Kidney capillary endothelial cell (primary cell): ENCODE measurements around the gene PRAC2.

Experiments used
- DNase-seq: peaks from one replicate; pipeline ENCODE4 v3.0.0-alpha.2; 2018; ENCODE audit warnings: low spot score

PRAC2 gene

DNA sequence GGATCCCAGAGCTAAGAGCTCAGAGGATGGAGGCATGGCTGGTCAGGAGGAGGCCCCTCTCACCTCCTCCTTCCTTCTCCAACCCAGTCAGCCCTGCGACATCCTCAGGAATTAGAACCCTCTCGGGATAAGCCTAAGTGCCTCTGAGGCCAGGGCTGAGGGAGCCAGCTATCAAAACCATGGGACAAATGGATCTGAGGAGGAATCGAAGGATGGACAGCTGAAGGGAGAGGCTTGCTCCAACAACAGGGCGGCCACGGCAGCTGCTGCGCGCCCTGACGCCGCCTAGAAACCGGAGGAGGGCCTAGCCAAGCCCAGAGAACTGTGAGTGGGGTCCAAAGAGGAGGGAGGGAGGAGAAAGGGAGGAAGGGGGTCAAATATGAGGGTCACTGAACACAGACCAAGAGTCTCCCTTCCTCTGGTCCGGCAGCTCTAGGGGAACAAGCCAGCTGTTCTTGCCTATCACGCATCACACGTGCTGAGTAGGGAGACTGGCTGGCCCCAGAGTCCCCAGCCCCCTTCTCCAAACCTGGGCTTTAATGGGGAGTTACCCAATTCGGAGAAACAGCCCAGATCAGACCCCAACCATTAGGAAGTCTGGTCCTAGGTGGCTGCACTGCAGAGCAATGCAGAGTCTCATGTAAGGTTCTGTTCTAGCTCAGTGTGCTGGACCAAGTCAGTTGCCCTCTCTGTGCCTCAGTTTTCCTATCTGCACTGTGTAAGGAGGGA is 11.5 kb downstream of the PRAC2 start:
- DNase-seq, result no peak

DNA sequence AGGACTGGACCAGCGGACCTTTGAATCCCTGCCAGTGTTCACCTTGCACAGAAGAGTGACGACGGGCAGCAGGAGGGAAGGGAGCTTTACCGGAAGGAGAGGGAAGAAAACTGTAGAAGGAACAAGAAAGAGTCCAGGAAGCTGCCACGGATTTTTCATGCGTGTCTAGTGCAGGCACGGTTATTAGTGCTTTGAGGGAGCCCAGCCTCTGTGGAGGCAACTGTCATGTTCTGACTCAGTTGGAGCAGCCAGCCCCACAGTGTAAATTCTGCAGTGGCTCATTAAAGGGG is 12.0 kb downstream of the PRAC2 start:
- no peak for DNase-seq

DNA sequence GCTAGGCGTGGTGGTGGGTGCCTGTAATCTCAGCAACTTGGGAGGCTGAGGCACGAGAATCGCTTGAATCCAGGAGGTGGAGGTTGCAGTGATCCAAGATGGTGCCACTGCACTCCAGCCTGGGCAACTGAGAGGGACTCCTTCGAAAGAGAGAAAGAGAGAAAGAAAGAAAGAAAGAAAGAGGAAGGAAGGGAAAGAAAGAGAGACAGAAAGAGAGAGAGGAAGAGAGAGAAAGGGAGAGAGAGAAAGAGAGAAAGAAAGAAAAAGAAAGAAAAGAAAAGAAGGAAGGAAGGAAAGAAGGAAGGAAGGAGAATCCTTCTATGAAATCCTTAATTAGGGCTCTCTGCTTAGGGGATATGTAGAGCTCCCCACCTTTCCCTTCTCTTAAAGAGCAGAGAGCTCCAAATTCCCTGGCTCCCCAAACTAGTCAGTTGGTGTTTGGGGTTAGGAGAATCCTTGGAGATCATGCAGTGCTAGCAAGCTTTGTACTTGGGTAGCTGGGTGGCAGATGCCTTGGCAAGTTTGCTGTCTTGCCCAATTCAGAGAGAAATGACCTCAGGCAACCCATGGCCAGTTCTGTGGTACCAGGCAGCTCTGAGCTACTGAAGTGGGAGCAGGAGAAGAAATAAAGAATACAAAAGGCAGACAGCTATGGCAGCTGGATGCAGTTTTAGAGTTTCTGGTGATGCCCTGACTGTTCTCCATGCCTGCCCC is 14.5 kb downstream of the PRAC2 start:
- DNase-seq, result no peak

DNA sequence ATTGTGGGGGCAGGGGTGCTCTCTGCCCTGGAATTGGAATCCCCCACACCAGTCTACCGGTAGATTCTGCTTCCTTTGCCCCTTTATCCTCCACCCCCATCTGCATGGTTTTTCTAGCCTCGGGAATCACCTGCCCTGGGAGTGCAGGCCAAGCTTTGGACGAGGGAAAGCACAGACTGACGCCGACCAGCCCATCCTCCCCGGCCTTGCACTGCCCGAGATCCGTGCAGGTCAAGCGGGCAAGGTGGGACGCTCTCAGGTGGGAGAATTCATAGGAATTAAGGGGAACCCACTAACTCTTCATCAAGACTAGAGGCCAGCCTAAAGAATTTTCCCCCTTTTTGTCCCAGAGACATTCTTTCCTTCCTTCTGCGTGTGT is 15.4 kb downstream of the PRAC2 start:
- DNase-seq, result no peak

DNA sequence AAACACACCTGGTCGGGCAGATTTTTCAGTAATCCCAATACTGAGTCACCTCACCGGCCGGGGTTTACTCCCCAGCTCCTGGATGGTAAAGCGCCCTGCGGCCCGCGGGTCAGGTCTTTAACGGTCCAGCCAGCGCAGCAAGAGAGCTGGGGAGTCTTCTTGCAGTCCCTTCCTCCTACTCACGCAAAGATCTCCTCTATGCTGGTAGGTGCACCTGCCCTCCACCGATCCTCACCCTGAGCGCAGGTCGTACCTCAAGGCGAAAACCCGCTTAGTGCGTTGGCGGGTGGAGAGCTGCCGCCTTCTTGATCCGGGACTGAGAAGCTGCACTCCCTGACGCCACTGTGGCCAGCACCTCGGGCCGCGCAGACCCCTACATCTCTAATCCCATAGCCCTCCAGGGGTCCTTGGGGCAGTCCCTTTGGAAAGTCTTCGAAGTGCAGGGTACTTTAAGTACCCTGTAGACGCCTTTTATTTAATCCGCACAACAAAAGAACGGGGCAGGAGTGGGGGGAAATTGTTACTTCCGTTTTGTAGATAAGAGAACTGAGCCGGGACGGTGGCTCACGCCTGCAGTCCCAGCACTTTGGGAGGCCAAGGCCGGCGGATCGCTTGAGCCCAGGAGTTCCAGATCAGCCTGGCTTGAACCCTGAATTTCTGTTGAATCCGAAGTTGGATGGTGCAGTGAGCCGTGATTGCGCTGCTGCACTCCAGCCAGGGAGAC is 16.0 kb downstream of the PRAC2 start:
- DNase-seq, result no peak

DNA sequence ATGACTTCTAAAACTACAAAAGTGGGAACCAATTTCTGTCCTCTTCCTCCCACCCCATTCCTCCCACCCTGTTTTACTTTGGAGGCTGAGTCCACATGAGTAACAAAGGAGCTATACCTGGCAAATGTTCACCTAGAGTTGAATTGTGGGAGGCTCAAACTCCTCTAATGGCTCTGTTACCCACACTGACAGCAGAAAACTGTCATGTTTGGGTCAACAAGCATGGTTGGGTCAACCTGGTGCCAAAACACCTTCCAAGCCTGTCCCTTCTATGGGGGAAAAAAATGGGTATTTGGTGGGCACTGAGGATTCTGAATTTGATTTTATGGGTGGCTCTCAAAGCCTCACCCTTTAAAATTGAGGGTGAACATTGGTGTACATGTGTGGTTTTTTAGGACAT is 17.6 kb downstream of the PRAC2 start:
- no peak for DNase-seq

DNA sequence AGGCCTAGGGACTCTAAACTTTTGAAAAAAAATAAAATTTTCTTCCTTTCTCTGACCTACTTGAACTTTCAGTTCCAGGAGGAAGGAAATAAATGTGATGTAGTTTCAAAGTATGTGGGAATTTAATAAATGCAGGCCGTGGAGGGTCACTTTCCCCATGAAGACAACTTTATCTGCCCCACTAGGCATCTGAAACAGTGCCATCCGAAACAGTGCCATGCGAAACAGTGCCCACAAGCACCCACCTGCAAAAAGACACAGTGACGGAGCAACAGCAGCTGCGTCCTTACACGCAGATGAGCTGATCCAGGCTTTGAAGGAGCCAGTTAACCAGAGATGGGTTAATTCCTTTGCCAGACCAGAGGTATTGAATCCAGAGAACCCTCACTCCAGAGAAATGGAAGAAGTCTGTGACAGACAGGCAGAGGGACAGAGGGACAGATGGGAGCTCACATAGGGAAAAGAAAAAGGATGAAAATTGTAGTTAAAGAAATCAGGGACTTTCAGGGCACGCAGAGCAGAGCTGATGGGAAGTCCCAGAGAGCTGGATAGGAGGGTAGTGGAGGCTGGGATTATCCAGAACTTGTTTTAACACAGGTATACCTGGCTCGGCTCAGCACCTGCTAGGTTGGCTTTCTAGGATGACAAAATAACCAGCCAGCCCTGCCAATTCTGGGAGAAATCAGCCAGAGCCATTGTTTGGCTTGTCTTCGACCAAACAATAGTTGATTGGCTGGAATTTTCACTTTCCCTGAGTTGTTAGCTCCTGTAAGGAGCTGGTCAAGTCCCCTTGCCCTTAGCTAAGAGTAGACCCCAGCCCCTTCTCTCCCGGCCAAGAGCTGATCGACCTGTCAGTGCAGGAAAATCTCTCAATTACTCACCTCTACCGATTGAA is 22.6 kb downstream of the PRAC2 start:
- no peak for DNase-seq

DNA sequence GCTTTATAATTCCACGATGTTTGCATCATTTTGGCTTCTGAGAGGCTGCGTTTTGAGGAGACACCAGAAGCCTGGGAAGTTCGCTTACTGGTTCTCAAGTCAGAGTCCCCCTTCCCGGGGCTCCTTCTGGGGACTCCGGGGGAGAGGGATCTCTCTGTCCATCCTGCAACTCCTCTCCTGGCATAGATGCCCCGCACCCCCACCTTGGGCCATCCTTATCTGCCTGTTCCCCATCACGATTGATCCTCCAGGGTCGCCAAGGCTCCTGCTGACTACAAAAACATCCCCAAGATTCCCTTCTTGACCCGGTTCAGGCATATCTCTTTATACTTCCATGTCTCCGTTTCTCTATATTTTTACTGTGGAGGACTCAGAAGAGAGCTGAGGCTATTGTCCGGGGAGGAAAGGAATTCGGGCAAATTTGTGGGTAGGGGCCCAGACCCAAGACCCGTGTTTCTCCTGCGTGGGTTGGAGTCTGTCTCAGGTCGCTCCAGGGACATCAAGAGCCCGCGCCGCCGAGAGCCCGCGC is 24.0 kb downstream of the PRAC2 start:
- no peak for DNase-seq

DNA sequence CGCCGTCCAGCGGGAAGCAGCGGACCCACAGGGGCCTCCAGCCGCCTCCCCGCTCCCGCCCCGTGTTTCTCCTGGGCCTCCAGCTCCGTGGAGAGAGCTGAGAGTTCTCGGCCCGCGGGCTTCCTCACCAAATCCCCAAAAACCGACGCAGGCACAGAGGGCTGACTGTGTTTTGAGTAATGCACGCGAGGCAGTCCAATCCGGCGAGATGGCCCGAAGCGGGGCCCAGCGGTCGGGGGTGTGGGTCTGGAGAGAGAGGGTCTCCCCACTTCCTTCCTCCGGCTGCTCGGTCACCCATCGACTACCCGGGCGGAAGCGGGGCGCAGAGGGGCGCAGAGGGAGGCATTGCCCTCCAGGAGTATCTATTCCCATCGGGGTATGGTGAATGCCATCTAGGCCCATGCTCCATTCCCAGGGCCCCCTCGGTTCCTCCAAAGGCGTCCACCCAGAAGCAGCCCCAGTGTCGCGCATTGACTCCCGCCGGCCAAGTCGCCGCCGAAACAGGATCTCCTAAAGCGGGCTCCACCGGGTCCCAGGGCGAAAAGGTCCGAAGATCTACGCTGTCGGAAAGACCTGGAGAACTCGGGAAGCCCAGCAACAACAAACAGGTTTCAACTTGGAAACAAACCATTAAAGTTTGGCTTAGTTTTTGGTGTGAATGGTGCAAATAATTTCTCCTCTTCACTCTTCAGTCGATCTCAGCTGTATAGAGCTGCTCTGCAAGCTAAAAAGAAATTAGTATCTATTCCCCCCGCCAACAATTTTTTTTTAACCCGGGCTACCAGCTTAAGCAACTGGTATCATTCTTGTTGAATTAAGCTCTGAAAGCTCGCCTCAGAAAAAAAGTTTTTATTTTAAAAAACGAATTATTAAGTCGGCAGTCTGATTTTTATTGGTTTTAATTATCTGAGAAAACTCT is 24.7 kb downstream of the PRAC2 start:
- no peak for DNase-seq

DNA sequence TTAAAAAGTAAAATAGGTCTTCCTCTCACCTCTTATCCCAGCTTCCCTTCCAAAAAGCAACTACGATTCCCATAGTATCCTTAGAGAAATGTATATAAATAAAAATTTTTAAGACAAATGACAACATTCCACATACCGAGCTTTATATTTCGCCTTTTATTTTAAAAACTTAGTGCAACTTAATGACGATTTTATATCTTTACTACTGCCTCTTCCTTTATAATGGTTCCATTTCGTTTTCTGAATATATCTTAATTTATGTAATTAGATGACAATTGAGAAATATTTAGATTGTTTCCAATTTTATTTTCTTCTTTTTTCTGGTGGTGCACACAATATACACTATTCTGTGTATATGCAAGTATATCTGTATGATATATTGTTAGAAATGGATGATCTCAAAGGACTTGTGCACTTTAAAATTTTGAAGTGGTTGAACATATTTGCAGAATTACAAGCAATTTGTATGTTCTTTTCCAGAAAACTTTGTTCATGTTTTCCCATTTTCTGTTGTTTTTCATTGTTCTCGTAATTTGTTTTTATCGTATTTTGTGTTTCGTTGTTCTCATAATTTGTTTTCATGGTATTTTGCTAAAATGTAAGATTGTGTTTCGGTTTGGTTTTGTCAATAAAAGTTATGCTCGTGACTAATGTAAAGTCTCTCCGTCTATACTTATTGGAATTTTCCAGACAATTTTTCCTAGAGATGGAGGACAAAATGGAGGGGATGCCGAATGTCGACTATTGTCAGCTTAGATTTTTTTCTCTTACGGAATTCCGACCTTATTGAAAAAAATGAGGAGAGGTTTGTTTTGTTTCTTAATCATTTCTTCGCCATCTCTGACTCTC is 26.0 kb downstream of the PRAC2 start:
- no peak for DNase-seq

DNA sequence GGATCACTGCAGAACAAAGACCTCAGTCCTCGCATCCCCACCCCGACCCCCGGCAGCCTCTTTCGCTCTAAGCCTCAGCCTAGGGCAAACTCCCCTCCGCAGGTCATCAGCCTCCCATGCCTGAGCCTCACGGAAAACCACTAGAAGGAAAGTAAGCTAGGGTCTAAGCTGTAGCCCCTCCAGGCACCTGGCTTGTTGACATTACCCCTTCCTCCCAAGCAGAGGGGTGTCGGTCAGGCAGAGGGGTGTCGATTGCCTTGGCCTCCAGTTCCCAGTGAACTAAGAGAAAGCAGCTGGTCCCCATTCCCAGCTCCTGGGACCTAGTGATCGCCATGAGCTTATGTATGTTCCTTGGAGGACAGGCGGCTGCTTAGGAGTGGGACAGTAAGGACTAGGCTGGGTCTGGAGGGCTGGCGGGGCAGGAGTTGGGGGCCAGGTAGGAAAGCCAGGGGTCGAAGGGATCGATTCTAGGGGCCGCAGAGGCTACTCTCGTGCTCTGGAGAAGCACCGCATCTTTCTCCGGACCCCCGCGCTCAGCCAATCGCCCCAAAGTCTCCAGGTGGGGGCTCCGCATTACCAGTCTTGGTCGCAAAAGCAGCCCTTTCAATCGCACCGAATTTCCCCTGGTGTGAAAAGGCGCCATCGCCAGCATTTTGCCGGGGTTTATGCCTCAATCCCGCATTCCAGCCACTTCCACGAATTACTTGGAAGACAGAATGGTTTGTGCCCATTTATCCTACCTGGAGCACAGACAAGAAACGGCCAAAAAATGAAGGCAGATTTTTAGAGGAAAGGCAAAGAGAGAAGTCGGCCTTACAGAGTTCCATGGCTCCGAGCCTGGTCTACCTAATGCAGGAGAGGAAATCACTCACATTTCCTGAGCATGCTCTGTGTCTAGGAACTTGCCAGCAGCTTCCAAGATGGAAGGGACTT is 26.9 kb downstream of the PRAC2 start:
- DNase-seq, result no peak

DNA sequence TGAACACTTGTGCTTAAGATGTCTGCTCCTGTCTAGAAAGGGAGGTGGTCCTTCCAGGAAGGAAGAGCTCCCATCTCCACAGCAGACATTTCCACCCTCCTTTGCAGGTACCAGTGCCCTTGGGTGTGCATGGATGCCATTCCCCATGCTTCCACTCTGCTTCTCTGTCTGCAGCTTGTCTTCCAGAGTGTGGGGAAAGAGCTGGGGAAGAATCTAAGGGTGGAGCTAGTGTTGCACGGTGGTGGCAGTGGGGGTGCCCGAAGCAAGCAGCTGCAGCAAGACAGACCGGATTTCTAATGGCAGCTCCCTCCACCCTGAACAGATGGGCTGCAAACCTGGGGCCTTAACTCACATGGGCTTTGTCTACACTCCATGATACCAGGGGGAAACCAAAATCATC is 28.2 kb downstream of the PRAC2 start:
- DNase-seq, result no peak

DNA sequence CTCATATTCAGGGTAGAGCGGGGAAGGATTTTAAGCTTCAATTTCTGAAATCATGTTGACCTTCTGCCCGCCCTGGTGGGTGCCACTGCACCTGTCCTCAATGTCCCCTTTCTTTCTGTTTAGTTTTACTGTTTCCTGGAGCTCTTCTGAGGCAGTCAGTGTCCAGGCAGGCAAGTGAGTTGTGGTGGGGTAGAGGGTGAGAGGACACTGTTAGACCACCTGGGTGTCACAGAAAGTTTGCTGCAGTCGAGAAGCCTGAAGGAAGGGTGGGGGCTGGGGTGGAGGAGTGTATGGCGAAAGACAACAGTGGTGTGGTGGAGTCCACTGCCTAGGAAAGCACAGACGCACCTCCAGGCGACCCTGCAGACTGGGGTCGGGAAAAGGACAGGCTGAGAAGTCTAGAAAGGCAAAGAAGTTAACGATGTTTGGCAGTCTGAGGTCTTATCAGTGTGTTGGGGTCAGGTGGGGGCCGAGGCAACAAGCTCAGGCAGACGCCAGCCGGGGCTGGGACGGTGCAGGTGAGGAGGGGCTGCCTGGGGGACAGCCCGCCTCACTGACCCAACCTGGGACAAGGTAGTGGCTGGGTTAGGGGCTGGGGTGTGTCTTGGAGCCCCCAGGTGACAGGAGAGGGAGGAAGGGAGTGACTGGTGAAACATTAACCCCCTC is 28.9 kb downstream of the PRAC2 start:
- no peak for DNase-seq

DNA sequence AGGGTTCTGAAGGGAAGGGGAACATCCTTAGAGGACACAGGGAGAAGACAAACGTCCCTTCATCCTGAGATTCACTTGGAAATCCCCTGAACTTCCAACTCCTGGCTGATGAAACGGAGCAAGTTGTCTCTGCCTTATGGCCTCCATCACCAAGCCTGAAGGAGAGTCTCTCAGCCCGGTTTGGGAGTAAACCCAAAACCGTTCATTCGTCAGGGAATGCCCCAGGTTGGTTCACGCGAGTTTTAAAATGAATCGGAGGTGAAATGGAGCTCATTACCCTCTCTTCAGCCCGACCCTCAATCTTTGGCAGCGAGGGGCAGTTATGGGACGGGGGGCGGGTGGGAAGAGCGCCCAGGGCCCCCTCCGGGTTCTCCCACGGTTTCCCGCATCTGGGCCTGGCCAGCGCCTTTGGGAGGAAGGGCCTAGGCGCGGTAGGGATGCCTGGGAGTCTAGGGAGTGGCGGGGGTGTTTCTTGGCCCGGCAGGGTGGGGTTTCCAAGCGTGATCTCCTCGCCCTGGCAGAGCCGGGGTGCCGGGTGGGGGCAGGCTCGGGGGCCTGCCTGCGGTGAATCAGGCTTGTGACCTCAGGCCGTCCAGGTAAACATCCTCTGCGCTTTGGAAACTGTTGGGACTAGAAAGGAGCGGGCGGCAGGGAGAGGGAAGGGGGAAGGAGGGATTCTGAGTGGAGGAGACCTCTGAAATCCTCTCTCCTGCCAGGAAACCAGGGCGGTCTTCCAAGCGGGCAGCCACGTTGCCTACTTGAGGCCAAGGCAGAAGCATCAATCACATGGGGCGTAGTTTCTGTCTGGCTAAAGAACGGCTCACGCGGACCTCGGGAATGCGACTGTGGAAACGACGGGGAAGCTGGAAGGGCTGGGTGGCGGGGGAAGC is 29.7 kb downstream of the PRAC2 start:
- no peak for DNase-seq

DNA sequence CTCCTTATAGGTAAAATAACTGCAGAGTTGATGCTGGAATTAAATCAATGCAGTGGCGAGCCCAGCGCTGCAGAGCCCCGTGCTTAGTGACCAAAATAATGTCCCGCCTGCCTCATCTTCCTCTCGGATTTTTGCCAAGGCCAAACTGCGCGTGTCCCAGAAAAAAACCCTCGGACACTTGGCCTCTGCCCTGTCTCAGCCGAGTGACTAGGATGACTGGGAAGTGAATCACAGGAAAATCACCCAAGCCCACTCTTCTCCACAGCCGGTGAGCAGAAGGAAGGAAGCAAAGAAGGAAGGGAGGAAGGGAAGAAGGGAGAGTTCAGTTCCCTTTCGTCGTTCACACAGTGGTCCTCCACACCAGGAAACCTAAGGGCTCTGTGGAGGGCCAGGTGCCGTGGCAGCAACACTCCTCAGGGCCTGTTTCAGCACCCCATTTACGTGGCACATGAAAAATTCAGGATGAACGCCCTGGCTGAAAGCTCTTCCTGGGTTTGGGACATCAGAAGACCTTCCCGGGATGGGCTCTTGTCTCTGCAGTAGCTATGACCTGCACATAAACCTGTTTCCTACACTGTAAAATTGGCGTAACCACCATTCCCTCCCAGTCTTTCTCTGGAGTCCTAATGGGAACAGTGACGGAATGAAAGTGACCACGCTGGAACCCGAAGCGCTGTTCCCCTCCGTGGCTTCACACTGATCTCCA is 31.0 kb downstream of the PRAC2 start:
- peak; percentile 63 for DNase-seq

DNA sequence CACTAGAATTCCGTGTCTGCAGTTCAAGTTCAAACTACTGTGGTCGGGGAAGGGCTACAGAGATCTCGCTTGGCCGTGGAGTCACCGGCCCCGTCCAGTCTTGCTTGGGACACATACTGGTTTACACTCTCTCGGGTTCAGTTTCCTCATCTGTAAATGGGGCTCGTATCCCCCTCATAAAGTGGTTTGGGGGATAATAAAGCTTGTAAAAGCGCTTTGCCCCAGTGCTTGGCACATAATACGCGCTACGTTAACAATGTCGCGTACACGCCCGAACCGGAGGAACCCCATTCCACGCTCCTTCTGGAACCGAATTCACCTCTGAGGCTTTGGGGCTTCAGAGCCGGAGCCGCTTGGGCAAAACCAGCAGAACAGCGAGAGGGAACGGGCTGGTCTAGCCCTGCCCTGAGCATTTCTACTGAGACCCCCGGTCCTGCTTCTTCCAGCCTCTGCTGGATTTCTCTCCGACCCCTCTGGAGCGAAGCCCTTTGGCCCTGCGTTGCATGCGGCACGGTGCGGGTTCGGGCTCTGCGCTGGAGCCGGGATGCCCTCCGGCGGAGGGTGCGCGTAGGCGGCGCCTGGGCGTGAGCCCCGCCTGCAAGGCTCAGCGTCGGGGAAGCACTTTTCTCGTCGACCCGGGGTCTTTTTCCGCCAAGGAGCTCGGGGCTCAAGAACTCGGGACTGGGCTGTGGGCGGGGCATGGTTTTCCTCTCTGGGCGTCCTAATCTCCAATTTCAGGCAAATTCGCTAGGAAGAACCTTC is 31.7 kb downstream of the PRAC2 start:
- no peak for DNase-seq
